GM23248 (cell line): ENCODE results near the gene HOXC5. TPM values are rescaled to one million over a fixed set of nuclear protein-coding genes. Genes with fewer than 3 reads are reported as not detected.

Source experiments
- DNase-seq: peaks from one replicate; pipeline ENCODE4 v3.0.0-alpha.2; 2015
- H2AFZ ChIP-seq: fragments of 200-600 bp; sonication (generic); 2 replicates; pipeline ENCODE4 v1.6.1; 2016; ENCODE audit warnings: antibody characterized with exemption
- H3F3A ChIP-seq: fragments of 200-600 bp; sonication (generic); 2 replicates; pipeline ENCODE4 v1.6.1; 2016; ENCODE audit warnings: mild to moderate bottlenecking, antibody characterized with exemption, mixed run types; ENCODE audit not compliant: insufficient read depth
- H3K27ac ChIP-seq: fragments of 200-600 bp; sonication (generic); 2 replicates; pipeline ENCODE4 v1.5.1; 2016; ENCODE audit warnings: mild to moderate bottlenecking
- H3K27me3 ChIP-seq: fragments of 200-600 bp; sonication (generic); replicated peaks from 2 replicates; pipeline ENCODE4 v1.6.1; 2016; ENCODE audit warnings: mild to moderate bottlenecking; ENCODE audit not compliant: insufficient read depth
- H3K36me3 ChIP-seq: fragments of 200-600 bp; sonication (generic); 2 replicates; pipeline ENCODE4 v1.6.1; 2016; ENCODE audit warnings: low read depth, mild to moderate bottlenecking
- H3K4me1 ChIP-seq: fragments of 200-600 bp; sonication (generic); 2 replicates; pipeline ENCODE4 v1.6.1; 2016; ENCODE audit warnings: mild to moderate bottlenecking; ENCODE audit not compliant: insufficient read depth
- H3K4me2 ChIP-seq: fragments of 200-600 bp; sonication (generic); one replicate; pipeline ENCODE4 v1.6.1; 2016; ENCODE audit warnings: mild to moderate bottlenecking; ENCODE audit not compliant: unreplicated experiment
- H3K4me3 ChIP-seq: fragments of 200-600 bp; sonication (generic); 2 replicates; pipeline ENCODE4 v1.5.1; 2016; ENCODE audit warnings: mild to moderate bottlenecking
- H3K79me2 ChIP-seq: fragments of 200-600 bp; sonication (generic); 2 replicates; pipeline ENCODE4 v1.6.1; 2016; ENCODE audit warnings: mild to moderate bottlenecking; ENCODE audit not compliant: insufficient read depth
- H3K9ac ChIP-seq: fragments of 200-600 bp; sonication (generic); 2 replicates; pipeline ENCODE4 v1.6.1; 2016; ENCODE audit warnings: mild to moderate bottlenecking
- H3K9me2 ChIP-seq: fragments of 200-600 bp; sonication (generic); 2 replicates; pipeline ENCODE4 v1.6.1; 2016; ENCODE audit warnings: mixed run types, mild to moderate bottlenecking, moderate library complexity; ENCODE audit not compliant: insufficient read depth
- H3K9me3 ChIP-seq: fragments of 200-600 bp; sonication (generic); one replicate; pipeline ENCODE4 v1.6.1; 2017; ENCODE audit warnings: low read depth
- H4K20me1 ChIP-seq: fragments of 200-600 bp; sonication (generic); 2 replicates; pipeline ENCODE4 v1.6.0; 2016; ENCODE audit not compliant: insufficient read depth
- EZH2 ChIP-seq: fragments of 200-600 bp; sonication (generic); IDR thresholded peaks from 2 replicates; pipeline ENCODE4 v1.6.1; 2018; ENCODE audit warnings: antibody characterized with exemption, mild to moderate bottlenecking; ENCODE audit not compliant: insufficient read depth, poor library complexity, severe bottlenecking
- EZH2phosphoT487 ChIP-seq: fragments of 200-600 bp; sonication (generic); IDR thresholded peaks from 2 replicates; pipeline ENCODE4 v1.6.1; 2018; ENCODE audit warnings: antibody characterized with exemption, moderate library complexity, mild to moderate bottlenecking, low read depth; ENCODE audit not compliant: insufficient read depth
- WGBS, 2 experiments: methylation state at CpG; one replicate each; pipeline ENCODE4 v1.1.6; 2015 to 2017; ENCODE audit warnings: low lambda C conversion rate in 2 of 2, low coverage in 1 of 2; ENCODE audit errors: missing lambda C conversion rate in 2 of 2; 5-methylcytosine and 5-hydroxymethylcytosine counted together
- in situ Hi-C: fragments of 300-500 bp; cut with MboI; formaldehyde crosslinking; loops from 2 replicates; pipeline ENCODE4 v1.15.0; 2020
- polyA plus RNA-seq: library from polyadenylated mRNA; unstranded; fragments of >200 nt; fragmentation: Nextera tagmentation; extraction: Ambion mirVana; gene quantifications from 2 replicates; pipeline ENCODE4 v1.2.1, GENCODE V29; 2016
- total RNA-seq: library from RNA; depleted of rRNA; stranded (reverse); fragments of >200 nt; shearing (Covaris generic); gene quantifications from 2 replicates; pipeline ENCODE4 v1.2.3, GENCODE V29; 2014

Gene HOXC5
- total and polyA plus RNA-seq, 2 experiments from 2014 or later, result 0.65 to 1.8 TPM

DNA sequence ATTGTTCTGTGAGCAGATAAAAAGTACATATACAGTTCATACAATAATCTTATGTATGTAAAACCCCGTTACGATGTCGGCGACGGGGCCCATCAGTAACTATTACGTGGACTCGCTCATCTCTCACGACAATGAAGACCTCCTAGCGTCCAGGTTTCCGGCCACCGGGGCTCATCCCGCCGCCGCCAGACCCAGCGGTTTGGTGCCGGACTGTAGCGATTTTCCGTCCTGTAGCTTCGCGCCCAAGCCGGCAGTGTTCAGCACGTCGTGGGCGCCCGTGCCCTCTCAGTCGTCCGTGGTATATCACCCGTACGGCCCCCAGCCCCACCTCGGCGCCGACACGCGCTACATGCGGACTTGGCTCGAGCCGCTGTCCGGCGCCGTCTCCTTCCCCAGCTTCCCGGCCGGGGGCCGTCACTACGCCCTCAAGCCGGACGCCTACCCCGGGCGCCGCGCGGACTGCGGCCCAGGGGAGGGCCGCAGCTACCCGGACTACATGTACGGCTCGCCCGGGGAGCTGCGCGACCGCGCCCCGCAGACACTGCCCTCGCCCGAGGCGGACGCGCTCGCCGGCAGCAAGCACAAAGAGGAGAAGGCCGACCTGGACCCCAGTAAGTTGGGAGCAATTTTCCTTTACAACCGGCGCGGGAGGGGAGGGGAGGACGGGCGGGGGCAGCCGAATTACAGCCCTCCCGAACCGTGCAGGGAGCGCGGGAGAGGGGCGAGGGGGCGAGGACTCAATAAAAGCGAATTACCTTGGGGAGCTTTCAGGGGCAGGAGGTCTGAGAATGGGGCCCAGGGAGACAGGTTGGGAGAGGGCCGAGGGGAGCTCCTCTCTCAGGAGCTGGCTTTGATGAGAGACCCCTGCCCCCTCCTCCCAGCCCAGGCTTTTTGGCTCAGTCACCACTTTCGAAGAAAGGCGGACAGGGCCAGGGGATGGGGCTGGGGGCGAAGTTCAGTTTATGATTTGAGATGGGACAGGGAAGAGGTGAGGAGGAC lies 32.4 kb upstream of the HOXC5 start, which contains the start of gene HOXC9:
HOXC9 (plus strand) TSS at position 46 of the 999 bp plus-strand sequence; CDS start at position 74, 28 bp downstream.
- no peaks in the 10 kb centered on the region for H3K9me2 ChIP-seq
- DNase-seq, result peak; percentile 74
- H3K27me3 ChIP-seq, result no peaks in the 10 kb centered on the region
- peaks cover 9% of the 10 kb centered on the region; the same call in 1 of the 2 replicates for H3K79me2 ChIP-seq
- no peaks in the 10 kb centered on the region for H3K9me3 ChIP-seq
- H3K4me2 ChIP-seq, result peak within 1 kb of the TSS; percentile 98
- H3K9ac ChIP-seq, result peak within 1 kb of the TSS; percentile 98
- TF ChIP-seq EZH2phosphoT487 (no peak), EZH2 (no peak)
- peak within 1 kb of the TSS; percentile 100 for H2AFZ ChIP-seq
- H3K27ac ChIP-seq, result peak within 1 kb of the TSS; percentile 58
- peak within 1 kb of the TSS; percentile 96 for H3K4me3 ChIP-seq
- in situ Hi-C loops, result no loop called here
- no peaks in the 10 kb centered on the region for H3K36me3 ChIP-seq
- no peaks in the 10 kb centered on the region for H3F3A ChIP-seq
- 6 to 7% methylated on average over 66 to 87 of the region's 87 CpGs for WGBS, 2 experiments
- peaks cover 3% of the 10 kb centered on the region; the same call in 1 of the 2 replicates for H3K4me1 ChIP-seq
- H4K20me1 ChIP-seq, result no peaks in the 10 kb centered on the region

DNA sequence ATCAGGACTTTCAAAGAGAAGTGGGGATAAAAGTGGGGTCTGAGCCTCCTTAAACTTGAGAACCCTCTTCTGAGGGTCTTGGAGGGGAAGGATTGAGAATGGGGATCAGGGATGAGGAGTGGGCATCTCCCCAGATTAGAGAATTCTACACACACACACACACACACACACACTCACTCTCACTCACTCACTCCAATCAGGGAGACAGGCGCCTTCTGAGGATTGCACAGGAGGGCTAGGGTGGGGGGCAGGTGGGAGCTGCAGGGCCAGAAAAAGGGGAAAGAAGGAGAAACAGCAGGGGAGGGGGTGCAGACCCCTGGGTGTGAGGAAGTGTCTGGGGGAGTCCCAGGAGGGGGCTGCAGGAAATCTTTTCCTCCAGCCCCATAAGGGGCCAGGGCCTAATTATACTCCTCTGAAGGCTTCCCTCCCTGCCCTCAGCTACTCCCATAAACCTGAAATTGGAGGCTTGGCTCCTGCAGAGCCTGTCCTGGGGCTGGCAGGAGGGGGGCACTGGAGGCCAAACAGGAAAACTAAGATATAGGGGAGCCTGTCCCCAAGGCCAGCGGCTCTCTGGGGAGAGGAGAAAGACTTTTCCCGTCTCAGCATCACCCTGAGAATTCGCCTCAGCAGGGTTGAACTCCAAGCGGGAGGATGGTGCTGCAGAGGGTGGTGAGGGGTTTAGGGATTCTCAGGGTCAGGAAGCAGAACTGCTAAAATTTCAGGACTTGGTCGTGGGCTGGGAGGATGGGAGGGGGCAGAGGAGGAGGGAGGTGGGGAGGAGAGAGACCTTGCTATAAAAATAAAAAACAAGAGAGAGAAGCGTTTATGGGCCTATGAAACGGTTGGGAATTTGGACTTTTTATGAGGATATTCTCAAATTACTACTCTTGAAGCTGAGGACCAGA lies 31.3 kb upstream of the HOXC5 start:
- H3F3A ChIP-seq, result no peaks in the 10 kb centered on the region
- no peak overlapping the region for H3K27ac ChIP-seq
- in situ Hi-C loops, result no loop called here
- no peaks in the 10 kb centered on the region for H4K20me1 ChIP-seq
- peaks cover 9% of the 10 kb centered on the region; the same call in 1 of the 2 replicates for H3K79me2 ChIP-seq
- H3K4me1 ChIP-seq, result peaks cover 3% of the 10 kb centered on the region; the same call in 1 of the 2 replicates
- peak overlapping the region; percentile 98; the same call in 1 of the 2 replicates for H3K9ac ChIP-seq
- no peak overlapping the region; the same call in 1 of the 2 replicates for H3K4me3 ChIP-seq
- no peaks in the 10 kb centered on the region for H3K27me3 ChIP-seq
- WGBS, 2 experiments, result 90 to 91% methylated on average over 8 of the region's 8 CpGs
- peak overlapping the region; percentile 98 for H3K4me2 ChIP-seq
- no peaks in the 10 kb centered on the region for H3K9me3 ChIP-seq
- H3K9me2 ChIP-seq, result no peaks in the 10 kb centered on the region
- no peak overlapping the region for H2AFZ ChIP-seq
- no peaks in the 10 kb centered on the region for H3K36me3 ChIP-seq
- DNase-seq, result no peak
- TF ChIP-seq EZH2 (no peak), EZH2phosphoT487 (no peak)

DNA sequence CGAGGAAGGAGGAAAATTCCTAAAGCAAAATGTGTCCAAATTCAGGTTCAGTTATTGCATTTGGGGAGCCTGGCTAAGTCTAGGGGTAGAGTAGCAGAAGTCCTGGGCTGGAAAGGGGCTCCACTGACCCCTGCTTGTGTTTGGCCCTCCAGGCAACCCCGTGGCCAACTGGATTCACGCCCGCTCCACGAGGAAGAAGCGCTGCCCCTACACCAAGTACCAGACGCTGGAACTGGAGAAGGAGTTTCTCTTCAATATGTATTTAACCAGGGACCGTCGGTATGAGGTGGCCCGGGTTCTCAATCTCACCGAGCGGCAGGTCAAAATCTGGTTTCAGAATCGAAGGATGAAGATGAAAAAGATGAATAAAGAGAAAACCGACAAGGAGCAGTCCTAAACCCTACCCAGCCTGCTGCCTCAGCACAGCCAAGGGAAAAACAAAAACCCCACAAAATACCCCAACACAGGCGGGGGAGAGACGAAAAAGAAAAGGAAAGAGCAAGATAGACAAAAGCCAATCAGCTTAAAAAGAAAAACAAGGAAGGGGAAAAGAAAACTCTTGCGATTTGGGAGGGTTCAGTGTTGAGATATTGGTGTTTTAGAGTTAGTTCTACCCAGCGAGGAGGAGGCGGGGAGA lies 30.5 kb upstream of the HOXC5 start:
- 90% methylated on average over 19 of the region's 19 CpGs for WGBS, 2 experiments
- H3K4me3 ChIP-seq, result no peak overlapping the region
- no peaks in the 10 kb centered on the region for H4K20me1 ChIP-seq
- peaks cover 3% of the 10 kb centered on the region; the same call in 1 of the 2 replicates for H3K4me1 ChIP-seq
- H3F3A ChIP-seq, result peaks cover 2% of the 10 kb centered on the region; the same call in 1 of the 2 replicates
- H3K4me2 ChIP-seq, result no peak overlapping the region
- DNase-seq, result no peak
- in situ Hi-C loops, result no loop called here
- TF ChIP-seq EZH2phosphoT487 (no peak), EZH2 (no peak)
- H3K27ac ChIP-seq, result no peak overlapping the region
- H3K36me3 ChIP-seq, result no peaks in the 10 kb centered on the region
- no peaks in the 10 kb centered on the region for H3K9me3 ChIP-seq
- no peak overlapping the region for H3K9ac ChIP-seq
- no peak overlapping the region for H2AFZ ChIP-seq
- peaks cover 12% of the 10 kb centered on the region; the same call in 1 of the 2 replicates for H3K79me2 ChIP-seq
- H3K9me2 ChIP-seq, result no peaks in the 10 kb centered on the region
- H3K27me3 ChIP-seq, result no peaks in the 10 kb centered on the region
